K562 (cell line): ENCODE data around the gene OPRD1. TPM values are rescaled to one million over a fixed set of nuclear protein-coding genes. Genes with fewer than 3 reads are reported as not detected.

Source experiments
- ATAC-seq: fragments of 200-7000 bp; cut with Tn5 transposase; 3 replicates; pipeline ENCODE4 v1.9.1; 2020; ENCODE audit warnings: moderate library complexity
- BruUV-seq: library from RNA; stranded (reverse); fragments of 400-500 nt; replicated peaks from 2 replicates; lab custom pipeline; 2021; lab: Mats Ljungman, UMichigan
- CTCF ChIA-PET: fragments of 300-600 bp; formaldehyde crosslinking; extraction: SDS; loops from one replicate; lab custom pipeline; 2021; ENCODE audit warnings: low intra/inter-chr PET ratio; lab: Yijun Ruan, JAX
- POLR2A ChIA-PET: fragments of 300-600, 350-650 bp; sonication (Branson Sonifier 250); formaldehyde crosslinking; extraction: SDS; loops from one replicate; lab custom pipeline; 2021; ENCODE audit warnings: antibody characterized with exemption, inconsistent platforms; lab: Yijun Ruan, JAX
- DNase-seq, 4 experiments: peaks; one replicate each; pipeline versions ENCODE4 v3.0.0 to v3.0.0-alpha.2; 2011 to 2018; ENCODE audit warnings: low spot score in 3 of 4, mixed read lengths in 3 of 4; ENCODE audit errors: extremely low read depth in 1 of 4
- FAIRE-seq: peaks from 2 replicates; lab custom pipeline; 2011; peaks lifted over from hg19 to GRCh38; lab: Jason Lieb, UNC
- H2AFZ ChIP-seq: 2 replicates; pipeline ENCODE4 v1.6.0; 2011; ENCODE audit warnings: low read depth, low read length, control low read depth, inconsistent platforms
- H3K27ac ChIP-seq: fragments of 200-600 bp; 3 replicates; pipeline ENCODE4 v1.8.0; 2011; ENCODE audit warnings: low read depth, mild to moderate bottlenecking, control low read depth, inconsistent platforms, low read length, moderate library complexity, mixed read lengths; ENCODE audit errors: extremely low read depth
- H3K27me3 ChIP-seq, 2 experiments: fragments of 300-600 bp in 1 of 2; 2 replicates in 1 of 2; 3 replicates in 1 of 2; pipeline versions ENCODE4 v1.6.0 to v1.8.0; 2011; ENCODE audit warnings: inconsistent platforms in 2 of 2, low read length in 2 of 2, mild to moderate bottlenecking in 1 of 2, mixed read lengths in 1 of 2, moderate library complexity in 1 of 2; ENCODE audit not compliant: control insufficient read depth in 2 of 2, insufficient read depth in 2 of 2
- H3K36me3 ChIP-seq: fragments of 300-600 bp; 3 replicates; pipeline ENCODE4 v1.8.0; 2011; ENCODE audit warnings: mild to moderate bottlenecking, low read length, inconsistent platforms; ENCODE audit not compliant: control insufficient read depth, insufficient read depth
- H3K4me1 ChIP-seq, 2 experiments: fragments of 200-600 bp in 1 of 2; replicated peaks in 1 of 2; 2 replicates in 1 of 2; 3 replicates in 1 of 2; pipeline versions ENCODE4 v1.5.1 to v1.8.0; 2011; ENCODE audit warnings: inconsistent platforms in 2 of 2, low read length in 2 of 2, mild to moderate bottlenecking in 1 of 2, mixed read lengths in 1 of 2, moderate library complexity in 1 of 2; ENCODE audit not compliant: control insufficient read depth in 2 of 2, insufficient read depth in 2 of 2
- H3K4me2 ChIP-seq: 2 replicates; pipeline ENCODE4 v1.6.1; 2011; ENCODE audit warnings: low read length, control low read depth, inconsistent platforms, mixed read lengths; ENCODE audit not compliant: insufficient read depth
- H3K4me3 ChIP-seq: fragments of 200-600 bp; sonication (generic), shearing (Covaris generic); 2 replicates; pipeline ENCODE4 v1.5.1; 2016; ENCODE audit warnings: control low read depth, inconsistent platforms
- H3K79me2 ChIP-seq: fragments of 200-600 bp; 3 replicates; pipeline ENCODE4 v1.8.0; 2011; ENCODE audit warnings: low read length, inconsistent platforms; ENCODE audit not compliant: control insufficient read depth, insufficient read depth
- H3K9ac ChIP-seq, 2 experiments: 2 replicates each; pipeline versions ENCODE4 v1.6.0 to v1.6.1; 2011; ENCODE audit warnings: low read depth in 2 of 2, low read length in 2 of 2, control low read depth in 1 of 2, inconsistent platforms in 1 of 2, mild to moderate bottlenecking in 1 of 2, mixed read lengths in 1 of 2; ENCODE audit not compliant: insufficient read depth in 1 of 2
- H3K9me1 ChIP-seq: one replicate; pipeline ENCODE4 v1.6.0; 2011; ENCODE audit warnings: inconsistent platforms, mild to moderate bottlenecking, low read length, moderate library complexity; ENCODE audit not compliant: control insufficient read depth, insufficient read depth
- H3K9me3 ChIP-seq: replicated peaks from 2 replicates; pipeline ENCODE4 v1.5.1; 2011; ENCODE audit warnings: low read depth, low read length, inconsistent platforms; ENCODE audit not compliant: control insufficient read depth, insufficient read depth
- H4K20me1 ChIP-seq: replicated peaks from 2 replicates; pipeline ENCODE4 v1.6.1; 2011; ENCODE audit warnings: low read length, inconsistent platforms, mixed read lengths; ENCODE audit not compliant: control insufficient read depth, insufficient read depth
- CGGBP1 ChIP-seq: fragments of 250-450 bp; sonication (Bioruptor Pico); IDR thresholded peaks from 2 replicates; pipeline ENCODE4 v1.9.0; 2021; ENCODE audit warnings: mild to moderate bottlenecking
- FOXP4 ChIP-seq: sonication (generic); formaldehyde crosslinking; IDR thresholded peaks from 2 replicates; pipeline ENCODE4 v1.8.0; 2022; ENCODE audit warnings: mild to moderate bottlenecking, missing genetic modification reagents, borderline replicate concordance
- GABPA ChIP-seq: fragments of 200-800 bp; sonication (Bioruptor generic); conservative IDR thresholded peaks from 2 replicates; pipeline ENCODE4 v1.6.1; 2016; ENCODE audit warnings: low read depth, missing genetic modification characterization, missing compliant biosample characterization
- JUND ChIP-seq, 2 experiments: IDR thresholded peaks; 2 replicates in 1 of 2; 3 replicates in 1 of 2; pipeline ENCODE4 v1.6.1; 2011; ENCODE audit warnings: borderline replicate concordance in 2 of 2, low read depth in 2 of 2, low read length in 2 of 2, improper control_type of control experiment in 1 of 2, missing biosample characterization in 1 of 2, missing genetic modification characterization in 1 of 2, missing genetic modification reagents in 1 of 2
- LEF1 ChIP-seq: fragments of 450-650 bp; IDR thresholded peaks from 2 replicates; pipeline ENCODE4 v1.6.1; 2016; ENCODE audit warnings: mild to moderate bottlenecking
- PATZ1 ChIP-seq: fragments of 250-450 bp; sonication (Bioruptor Pico); IDR thresholded peaks from 2 replicates; pipeline ENCODE4 v1.5.0; 2020; ENCODE audit warnings: mild to moderate bottlenecking, borderline replicate concordance
- SIRT6 ChIP-seq: IDR thresholded peaks from one replicate; pipeline ENCODE4 v1.6.1; 2012; ENCODE audit warnings: low read depth, mild to moderate bottlenecking, control low read depth, inconsistent platforms, low read length, moderate library complexity
- SMARCA5 ChIP-seq: fragments of 450-650 bp; IDR thresholded peaks from 2 replicates; pipeline ENCODE4 v1.6.1; 2016
- SP1 ChIP-seq: sonication (generic); formaldehyde crosslinking; IDR thresholded peaks from 2 replicates; pipeline ENCODE4 v1.8.1; 2022; ENCODE audit warnings: mild to moderate bottlenecking, missing genetic modification reagents
- SRSF1 ChIP-seq: fragments of 200-400 bp; formaldehyde crosslinking; IDR thresholded peaks from 2 replicates; pipeline ENCODE4 v1.6.1; 2017; ENCODE audit warnings: mild to moderate bottlenecking, low read depth, low read length, moderate library complexity
- USF2 ChIP-seq: sonication (generic); formaldehyde crosslinking; IDR thresholded peaks from 2 replicates; pipeline ENCODE4 v1.5.0; 2020; ENCODE audit warnings: missing genetic modification reagents
- ZNF12 ChIP-seq: sonication (generic); formaldehyde crosslinking; IDR thresholded peaks from 2 replicates; pipeline ENCODE4 v1.4.0; 2020; ENCODE audit warnings: mild to moderate bottlenecking, missing genetic modification reagents
- ZNF121 ChIP-seq: sonication (generic); formaldehyde crosslinking; conservative IDR thresholded peaks from 2 replicates; pipeline ENCODE4 v1.8.0; 2022; ENCODE audit warnings: missing genetic modification reagents
- ZNF174 ChIP-seq: fragments of 250-450 bp; sonication (Bioruptor Pico); IDR thresholded peaks from 2 replicates; pipeline ENCODE4 v1.4.0; 2020; ENCODE audit warnings: mild to moderate bottlenecking
- ZNF384 ChIP-seq: IDR thresholded peaks from 2 replicates; pipeline ENCODE4 v1.6.1; 2012; ENCODE audit warnings: low read depth, low read length, improper control_type of control experiment
- WGBS: fragments of 100-300 bp; shearing (Covaris generic); methylation state at CpG from one replicate; pipeline ENCODE4 v1.1.6; 2016; ENCODE audit warnings: low coverage, mixed read lengths; ENCODE audit not compliant: insufficient coverage; ENCODE audit errors: missing lambda C conversion rate; 5-methylcytosine and 5-hydroxymethylcytosine counted together
- in situ Hi-C: fragments of 300-500 bp; cut with MboI; formaldehyde crosslinking; loops from 4 replicates; pipeline ENCODE4 v1.15.0; 2018; ENCODE audit warnings: inconsistent platforms, mixed read lengths
- intact Hi-C: fragments of 100-400 bp; cut with micrococcal nuclease; formaldehyde crosslinking; loops from 2 replicates; pipeline ENCODE4 v1.14.2; 2022
- polyA plus RNA-seq, 8 experiments: library from polyadenylated mRNA; depleted of rRNA in 4 of 8; stranded (reverse) in 5 of 8; unstranded in 3 of 8; fragments of >200 nt; fragmentation: Nextera tagmentation in 2 of 8; fragmentation: Illumina TruSeq in 1 of 8; extraction: Ambion mirVana in 2 of 8; extraction: Trizol in 1 of 8; gene quantifications; 2 replicates each; pipeline versions ENCODE4 v1.2.1 to v1.2.3, GENCODE V29; 2011 to 2014; ENCODE audit warnings: inconsistent platforms in 1 of 8, missing spikeins in 1 of 8
- total RNA-seq, 7 experiments: library from RNA; depleted of rRNA in 6 of 7; stranded (reverse); fragments of >200 nt in 6 of 7; fragmentation: Illumina TruSeq in 2 of 7; extraction: Trizol in 2 of 7; gene quantifications; 2 replicates each; pipeline versions ENCODE4 v1.2.1 to v1.2.3, GENCODE V29; 2011 to 2021; ENCODE audit warnings: low replicate concordance in 1 of 7

The OPRD1 gene
- total and polyA plus RNA-seq, 9 of the 15 experiments (the other 6 are each of a cell fraction or from before 2014, with no cell fraction given), result under 0.01 to 0.03 (median under 0.01) TPM; not detected in 6

GRCh38 chr1:28860332-28861073 is 48.5 kb downstream of the OPRD1 start:
- BruUV-seq, result no TSS peak
- Histone ChIP-seq H2AFZ (no peak overlapping the region), H3K9me3 (no peaks in the 10 kb centered on the region), H3K27me3 (peaks cover 22 to 59% of the 10 kb centered on the region in 2 experiments), H3K9me1 (no peaks in the 10 kb centered on the region), H3K4me3 (no peak overlapping the region), H4K20me1 (no peaks in the 10 kb centered on the region), H3K79me2 (no peaks in the 10 kb centered on the region), H3K4me1 (peaks cover 10 to 13% of the 10 kb centered on the region in 2 experiments; a peak in 3 of 5 replicates), H3K27ac (no peak overlapping the region), H3K36me3 (no peaks in the 10 kb centered on the region), H3K4me2 (no peak overlapping the region), H3K9ac (no peak overlapping the region)
- CTCF ChIA-PET, result no interaction called here
- DNase-seq (peak in 1 of 4 experiments; percentile 41), FAIRE-seq (no peak), ATAC-seq (no peak; the same call in 2 of the 3 replicates)
- in situ Hi-C loops (no loop called here), intact Hi-C loops (no loop called here)
- 7% methylated on average over 3 of the region's 3 CpGs for WGBS
- POLR2A ChIA-PET, result interaction anchor here (0.6 to 3.1 kb wide), 11 partner anchors 9 to 1987 kb away, joined by 3 to 8 read pairs (median 3); partner anchors contain the start of gene RNU11
- peak; percentile 44; the same call in 1 of the 2 replicates for TF ChIP-seq LEF1
- TF ChIP-seq JUND (IDR thresholded peaks at IDR 0.05; ENCODE audit: borderline replicate concordance, low read depth, low read length), result 0 out of 2 replicates have a peak, but pooled peaks have one; percentile 48
- peak; percentile 67; the same call in 1 of the 3 replicates for TF ChIP-seq JUND (tag; IDR thresholded peaks at IDR 0.05; ENCODE audit: borderline replicate concordance, low read depth, low read length)
- TF ChIP-seq CGGBP1 (CRISPR knock-in tag), result no peak
- TF ChIP-seq FOXP4 (CRISPR knock-in tag), result no peak
- no peak for TF ChIP-seq SP1
- no peak for TF ChIP-seq SIRT6
- no peak for TF ChIP-seq ZNF12 (CRISPR knock-in tag)
- TF ChIP-seq SMARCA5, result peak; percentile 94; the same call in 1 of the 2 replicates
- TF ChIP-seq PATZ1, result no peak
- TF ChIP-seq SRSF1, result no peak
- TF ChIP-seq GABPA, result 0 out of 2 replicates have a peak, but pooled peaks have one; percentile 37
- TF ChIP-seq ZNF121 (CRISPR knock-in tag), result no peak
- no peak for TF ChIP-seq ZNF174
- peak; percentile 73; the same call in 1 of the 2 replicates for TF ChIP-seq ZNF384
- peak; percentile 64 for TF ChIP-seq USF2 (CRISPR knock-in tag)
